Panc1 (cell line): ENCODE data around the gene OOEP. TPM values are rescaled to one million over a fixed set of nuclear protein-coding genes. Genes with fewer than 3 reads are reported as not detected.
A peak's percentile ranks its signal among the peaks of the same experiment; 100 is the strongest.
"Not testable (repeated sequence)": the region's sequence is repeated elsewhere in the genome, so short reads cannot be mapped to it uniquely, and the experiment has no call there.

ENCODE experiments used
- ATAC-seq: fragments of 200-7000 bp; cut with Tn5 transposase; 2 replicates; pipeline ENCODE4 v1.9.1; 2020; ENCODE audit warnings: mild to moderate bottlenecking, moderate library complexity
- BruUV-seq: library from RNA; stranded (reverse); fragments of 400-500 nt; replicated peaks from 2 replicates; lab custom pipeline; 2021; lab: Mats Ljungman, UMichigan
- CTCF ChIA-PET: fragments of 300-600 bp; sonication (Branson Sonifier 250); formaldehyde crosslinking; loops from one replicate; lab custom pipeline; 2022; ENCODE audit warnings: antibody characterized with exemption; lab: Charles Lee
- POLR2A ChIA-PET: fragments of 300-600 bp; sonication (Branson Sonifier 250); formaldehyde crosslinking; loops from one replicate; lab custom pipeline; 2022; ENCODE audit warnings: antibody characterized with exemption; lab: Charles Lee
- DNase-seq: peaks from one replicate; pipeline ENCODE4 v3.0.0-alpha.2; 2010; ENCODE audit warnings: low read depth, low spot score
- H3K27ac ChIP-seq: 2 replicates; pipeline ENCODE4 v1.5.1; 2011; ENCODE audit warnings: mild to moderate bottlenecking, low read length, inconsistent platforms
- H3K27me3 ChIP-seq: fragments of 200-500 bp; sonication (Bioruptor generic); 2 replicates; pipeline ENCODE4 v1.6.0; 2014; ENCODE audit warnings: low read length, inconsistent platforms; ENCODE audit not compliant: control insufficient read depth, insufficient read depth
- H3K36me3 ChIP-seq: fragments of 200-500 bp; sonication (Bioruptor generic); 2 replicates; pipeline ENCODE4 v1.5.1; 2014; ENCODE audit warnings: inconsistent platforms, mild to moderate bottlenecking, low read length, moderate library complexity; ENCODE audit not compliant: control insufficient read depth, insufficient read depth
- H3K4me1 ChIP-seq: 2 replicates; pipeline ENCODE4 v1.5.1; 2011; ENCODE audit warnings: inconsistent platforms, mild to moderate bottlenecking, low read length, moderate library complexity; ENCODE audit not compliant: control insufficient read depth, insufficient read depth
- H3K4me3 ChIP-seq, 2 experiments: 2 replicates each; pipeline ENCODE4 v1.5.1; 2011 to 2012; ENCODE audit warnings: low read depth in 2 of 2, low read length in 2 of 2, mild to moderate bottlenecking in 2 of 2, inconsistent platforms in 1 of 2, moderate library complexity in 1 of 2
- H3K9me3 ChIP-seq: fragments of 200-500 bp; sonication (Bioruptor generic); 2 replicates; pipeline ENCODE4 v1.5.1; 2014; ENCODE audit warnings: low read depth, mild to moderate bottlenecking, inconsistent platforms, low read length, moderate library complexity; ENCODE audit not compliant: control insufficient read depth, insufficient read depth
- CTCF ChIP-seq: fragments of 450-650 bp; IDR thresholded peaks from 2 replicates; pipeline ENCODE4 v1.5.1; 2017; ENCODE audit warnings: mild to moderate bottlenecking
- POLR2AphosphoS5 ChIP-seq: IDR thresholded peaks from 2 replicates; pipeline ENCODE4 v1.6.1; 2012; ENCODE audit warnings: mild to moderate bottlenecking, low read depth, low read length, moderate library complexity
- SIN3A ChIP-seq: IDR thresholded peaks from 2 replicates; pipeline ENCODE4 v1.6.1; 2012; ENCODE audit warnings: low read depth, mild to moderate bottlenecking, low read length, moderate library complexity, borderline replicate concordance; ENCODE audit not compliant: insufficient read depth
- TCF7L2 ChIP-seq: IDR thresholded peaks from 2 replicates; pipeline ENCODE4 v1.6.1; 2011; ENCODE audit warnings: mild to moderate bottlenecking, low read depth, low read length, inconsistent platforms
- in situ Hi-C: cut with HindIII; loops from 2 replicates; pipeline ENCODE4 v1.10.0; 2016; ENCODE audit warnings: low sequenced_read_pairs, low pct_unique_long_range_greater_than_20kb
- intact Hi-C: fragments of 100-400 bp; cut with micrococcal nuclease; formaldehyde crosslinking; loops from one replicate; pipeline ENCODE4 v1.10.0; 2022; ENCODE audit not compliant: unreplicated experiment
- total RNA-seq: library from RNA; stranded (reverse); gene quantifications from one replicate; pipeline ENCODE4 v1.2.1, GENCODE V29; 2021; ENCODE audit not compliant: unreplicated experiment
- TF ChIP-seq, protein P1 (sequence below), 2 experiments: IDR thresholded peaks; 2 replicates each; pipeline ENCODE4 v1.6.1; 2011 to 2012; ENCODE audit warnings: low read depth in 2 of 2, control low read depth in 1 of 2, low read length in 1 of 2, mild to moderate bottlenecking in 1 of 2, moderate library complexity in 1 of 2; ENCODE audit not compliant: insufficient read depth in 1 of 2

Gene OOEP
- total RNA-seq, 1 experiment from 2014 or later = 10.6 TPM

- in situ Hi-C loops, H3K27ac ChIP-seq, BruUV-seq, H3K4me3 ChIP-seq, H3K36me3 ChIP-seq, POLR2A ChIA-PET, DNase-seq, H3K27me3 ChIP-seq, H3K9me3 ChIP-seq, ATAC-seq, intact Hi-C loops: not testable (repeated sequence)
- H3K4me1 ChIP-seq = peaks cover 18% of the 10 kb centered on the region
- CTCF ChIA-PET = interaction anchor here (1.3 kb wide), 1 partner anchor 106 kb away, joined by 5 read pairs; no protein-coding TSS in a partner anchor
Measured at GRCh38 chr6:73392188-73392587, 22.5 kb upstream of the OOEP start.

DNA sequence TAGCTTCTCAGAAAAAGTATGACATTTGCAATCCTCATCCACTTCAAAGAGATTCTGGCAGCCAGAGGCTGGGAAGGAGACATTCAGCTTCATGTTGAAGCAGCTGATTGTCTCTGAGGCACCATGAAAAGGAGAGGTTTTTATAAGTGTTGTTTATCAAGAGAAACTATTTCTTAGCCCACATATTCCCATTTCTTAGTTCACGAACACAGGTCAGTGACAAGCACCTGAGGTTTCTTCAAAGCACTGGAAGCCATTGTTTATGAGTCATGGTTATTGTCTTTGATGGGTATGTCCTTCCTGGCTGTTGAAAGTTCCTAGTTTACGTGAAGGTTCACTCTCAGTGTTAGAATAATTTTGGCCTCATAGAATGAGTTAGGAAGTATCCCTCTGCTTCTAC is 22.0 kb upstream of the OOEP start:
- DNase-seq = no peak

More for the DNA sequence above, 22.0 kb upstream of the OOEP start:
- Histone ChIP-seq H3K36me3 (no peaks in the 10 kb centered on the region), H3K27me3 (no peaks in the 10 kb centered on the region), H3K27ac (peak overlapping the region; percentile 17; the same call in 1 of the 2 replicates), H3K4me3 (no peak overlapping the region), H3K9me3 (no peaks in the 10 kb centered on the region), H3K4me1 (peaks cover 18% of the 10 kb centered on the region)
- ChIA-PET CTCF (interaction anchor here (1.3 kb wide), 1 partner anchor 106 kb away, joined by 5 read pairs; no protein-coding TSS in a partner anchor), POLR2A (no interaction called here)
- no peak for TF ChIP-seq SIN3A
- no peak for TF ChIP-seq POLR2AphosphoS5
- no peak for TF ChIP-seq TCF7L2
- TF ChIP-seq, protein P1, sequence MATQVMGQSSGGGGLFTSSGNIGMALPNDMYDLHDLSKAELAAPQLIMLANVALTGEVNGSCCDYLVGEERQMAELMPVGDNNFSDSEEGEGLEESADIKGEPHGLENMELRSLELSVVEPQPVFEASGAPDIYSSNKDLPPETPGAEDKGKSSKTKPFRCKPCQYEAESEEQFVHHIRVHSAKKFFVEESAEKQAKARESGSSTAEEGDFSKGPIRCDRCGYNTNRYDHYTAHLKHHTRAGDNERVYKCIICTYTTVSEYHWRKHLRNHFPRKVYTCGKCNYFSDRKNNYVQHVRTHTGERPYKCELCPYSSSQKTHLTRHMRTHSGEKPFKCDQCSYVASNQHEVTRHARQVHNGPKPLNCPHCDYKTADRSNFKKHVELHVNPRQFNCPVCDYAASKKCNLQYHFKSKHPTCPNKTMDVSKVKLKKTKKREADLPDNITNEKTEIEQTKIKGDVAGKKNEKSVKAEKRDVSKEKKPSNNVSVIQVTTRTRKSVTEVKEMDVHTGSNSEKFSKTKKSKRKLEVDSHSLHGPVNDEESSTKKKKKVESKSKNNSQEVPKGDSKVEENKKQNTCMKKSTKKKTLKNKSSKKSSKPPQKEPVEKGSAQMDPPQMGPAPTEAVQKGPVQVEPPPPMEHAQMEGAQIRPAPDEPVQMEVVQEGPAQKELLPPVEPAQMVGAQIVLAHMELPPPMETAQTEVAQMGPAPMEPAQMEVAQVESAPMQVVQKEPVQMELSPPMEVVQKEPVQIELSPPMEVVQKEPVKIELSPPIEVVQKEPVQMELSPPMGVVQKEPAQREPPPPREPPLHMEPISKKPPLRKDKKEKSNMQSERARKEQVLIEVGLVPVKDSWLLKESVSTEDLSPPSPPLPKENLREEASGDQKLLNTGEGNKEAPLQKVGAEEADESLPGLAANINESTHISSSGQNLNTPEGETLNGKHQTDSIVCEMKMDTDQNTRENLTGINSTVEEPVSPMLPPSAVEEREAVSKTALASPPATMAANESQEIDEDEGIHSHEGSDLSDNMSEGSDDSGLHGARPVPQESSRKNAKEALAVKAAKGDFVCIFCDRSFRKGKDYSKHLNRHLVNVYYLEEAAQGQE (IDR thresholded peaks at IDR 0.05; ENCODE audit: insufficient read depth in 1 of 2, low read depth in 2 of 2, low read length in 1 of 2) = no peak
- TF ChIP-seq CTCF = no peak
- intact Hi-C loops = no loop called here
- in situ Hi-C loops = no loop called here
- BruUV-seq = no TSS peak
- no peak for ATAC-seq
